Body of pancreas (tissue), 4 donors: Measurements from ENCODE around the gene THEMIS. TPM values are rescaled to one million over a fixed set of nuclear protein-coding genes. Genes with fewer than 3 reads are reported as not detected.

Source experiments
- ATAC-seq: fragments of 150-250 bp; one replicate; pipeline ENCODE4 v1.9.1; 2016
- DNase-seq, 4 donors: peaks; one replicate each; pipeline ENCODE4 v3.0.0-alpha.2; 2019
- H3K27ac ChIP-seq, 4 donors: fragments of 200-600 bp; sonication (generic); 1 replicate in 3 of 4; 2 replicates in 1 of 4; pipeline versions ENCODE4 v1.5.1 to v1.6.1; 2016 to 2019; ENCODE audit warnings: mild to moderate bottlenecking in 1 of 4, mixed read lengths in 1 of 4, moderate library complexity in 1 of 4
- H3K27me3 ChIP-seq, 2 donors: fragments of 200-600 bp; sonication (generic); one replicate each; pipeline ENCODE4 v1.6.0; 2016; ENCODE audit warnings: mild to moderate bottlenecking in 1 of 2
- H3K36me3 ChIP-seq, 2 donors: fragments of 200-600 bp; sonication (generic); replicated peaks in 1 of 2; 2 replicates each; pipeline ENCODE4 v1.5.1; 2016; ENCODE audit warnings: low read depth in 2 of 2; ENCODE audit not compliant: insufficient read depth in 1 of 2
- H3K4me1 ChIP-seq: fragments of 200-600 bp; sonication (generic); one replicate; pipeline ENCODE4 v1.6.0; 2016
- H3K4me3 ChIP-seq, 2 donors: fragments of 200-600 bp; sonication (generic); 1 replicate in 1 of 2; 2 replicates in 1 of 2; pipeline ENCODE4 v1.5.1; 2016 to 2019
- H3K9me3 ChIP-seq, 3 donors: fragments of 200-600 bp; sonication (generic); 1 replicate in 2 of 3; 2 replicates in 1 of 3; pipeline ENCODE4 v1.5.1; 2016
- CTCF ChIP-seq, 7 experiments: fragments of 450-650 bp in 4 of 7; fragments of 200-600 bp in 3 of 7; sonication (generic) in 3 of 7; IDR thresholded peaks; one replicate each; pipeline ENCODE4 v1.5.1; 2016 to 2019; ENCODE audit warnings: antibody characterized with exemption in 7 of 7
- POLR2A ChIP-seq, 3 donors: fragments of 450-650 bp; IDR thresholded peaks; one replicate each; pipeline ENCODE4 v1.6.1; 2016; ENCODE audit warnings: antibody characterized with exemption in 3 of 3, mild to moderate bottlenecking in 2 of 3
- WGBS, 2 donors: methylation state at CpG; one replicate each; pipeline ENCODE4 v1.1.5; 2017; 5-methylcytosine and 5-hydroxymethylcytosine counted together
- intact Hi-C: fragments of 100-400 bp; cut with DNase I; formaldehyde crosslinking; loops from one replicate; pipeline ENCODE4 v1.15.1; 2023
- total RNA-seq, 2 donors: library from RNA; depleted of rRNA; stranded (reverse); fragments of >200 nt; gene quantifications; one replicate each; pipeline ENCODE4 v1.1.0, GENCODE V29; 2016

THEMIS gene
- total RNA-seq, 2 donors from 2014 or later = 0.52 to 0.66 TPM

GRCh38 chr6:127813699-127814027, 87.2 kb downstream of the THEMIS start:
- intact Hi-C loops = no loop called here
- Histone ChIP-seq H3K27me3 (no peaks in the 10 kb centered on the region), H3K27ac (no peak overlapping the region), H3K9me3 (no peaks in the 10 kb centered on the region), H3K4me1 (no peaks in the 10 kb centered on the region), H3K4me3 (no peak overlapping the region), H3K36me3 (no peaks in the 10 kb centered on the region)
- no peak for TF ChIP-seq POLR2A (IDR thresholded peaks at IDR 0.05)
- TF ChIP-seq CTCF (IDR thresholded peaks at IDR 0.05) = no peak
- no peak for ATAC-seq
- WGBS, 2 donors = 75 to 79% methylated on average over 5 of the region's 5 CpGs
- no peak for DNase-seq

GRCh38 chr6:127812985-127813698, 87.7 kb downstream of the THEMIS start:
- WGBS, 2 donors = 70 to 77% methylated on average over 16 of the region's 16 CpGs
- Histone ChIP-seq H3K4me3 (no peak overlapping the region), H3K4me1 (no peaks in the 10 kb centered on the region), H3K36me3 (no peaks in the 10 kb centered on the region), H3K27me3 (no peaks in the 10 kb centered on the region), H3K27ac (no peak overlapping the region), H3K9me3 (no peaks in the 10 kb centered on the region)
- no peak for DNase-seq
- TF ChIP-seq POLR2A (IDR thresholded peaks at IDR 0.05) (no peak), CTCF (IDR thresholded peaks at IDR 0.05) (no peak)
- no peak for ATAC-seq
- intact Hi-C loops = no loop called here

- no peak for DNase-seq
- intact Hi-C loops = no loop called here
- Histone ChIP-seq H3K27ac (no peak overlapping the region), H3K27me3 (no peaks in the 10 kb centered on the region), H3K4me1 (no peaks in the 10 kb centered on the region), H3K36me3 (no peaks in the 10 kb centered on the region), H3K9me3 (no peaks in the 10 kb centered on the region), H3K4me3 (no peak overlapping the region)
- 25 to 28% methylated on average over 4 of the region's 4 CpGs for WGBS, 2 donors
- no peak for ATAC-seq
- TF ChIP-seq CTCF (IDR thresholded peaks at IDR 0.05) (no peak), POLR2A (IDR thresholded peaks at IDR 0.05) (no peak)
Measured at GRCh38 chr6:127811900-127812570, 88.8 kb downstream of the THEMIS start.

- no peak overlapping the region for H3K4me3 ChIP-seq
- no peaks in the 10 kb centered on the region for H3K9me3 ChIP-seq
- H3K36me3 ChIP-seq = no peaks in the 10 kb centered on the region
- DNase-seq (no peak), ATAC-seq (no peak)
- 65 to 68% methylated on average over 4 of the region's 4 CpGs for WGBS, 2 donors
- H3K27ac ChIP-seq = no peak overlapping the region
- intact Hi-C loops = no loop called here
- H3K4me1 ChIP-seq = no peaks in the 10 kb centered on the region
- no peaks in the 10 kb centered on the region for H3K27me3 ChIP-seq
- TF ChIP-seq POLR2A (IDR thresholded peaks at IDR 0.05) = no peak
- no peak for TF ChIP-seq CTCF (IDR thresholded peaks at IDR 0.05)
Measured at GRCh38 chr6:127807806-127808517, 92.9 kb downstream of the THEMIS start.
